ENCODE measurements around the gene CHD9NB.

Gene CHD9NB

GRCh38 chr16:53035176-53035942, 17.3 kb downstream of the CHD9NB start:
- Histone ChIP-seq H3K4me1 (ENCODE audit: control insufficient read depth, insufficient read depth, low read length) (no peaks in the 10 kb centered on the region), H3K4me3 (ENCODE audit: low read length) (no peak overlapping the region), H3K9ac (ENCODE audit: low read length) (no peak overlapping the region)

GRCh38 chr16:53034306-53034705, 18.4 kb downstream of the CHD9NB start:
- no peaks in the 10 kb centered on the region for H3K4me1 ChIP-seq (ENCODE audit: control insufficient read depth, insufficient read depth, low read length)
- H3K36me3 ChIP-seq (ENCODE audit: control insufficient read depth, insufficient read depth, low read length) = no peaks in the 10 kb centered on the region
- no peaks in the 10 kb centered on the region for H3K9me3 ChIP-seq (ENCODE audit: control insufficient read depth, low read length)
- H3K27me3 ChIP-seq (ENCODE audit: control insufficient read depth, insufficient read depth, low read length) = no peaks in the 10 kb centered on the region
- no peak overlapping the region for H3K4me3 ChIP-seq (ENCODE audit: low read length)
- no peak overlapping the region for H3K9ac ChIP-seq (ENCODE audit: low read length)

More at GRCh38 chr16:53035176-53035942, 17.3 kb downstream of the CHD9NB start:
- Histone ChIP-seq H3K36me3 (ENCODE audit: control insufficient read depth, insufficient read depth, low read length) (no peaks in the 10 kb centered on the region), H3K9me3 (ENCODE audit: control insufficient read depth, low read length) (no peaks in the 10 kb centered on the region), H3K27me3 (ENCODE audit: control insufficient read depth, insufficient read depth, low read length) (no peaks in the 10 kb centered on the region)

GRCh38 chr16:53031323-53031942, 21.3 kb downstream of the CHD9NB start:
- Histone ChIP-seq H3K36me3 (ENCODE audit: control insufficient read depth, insufficient read depth, low read length) (no peaks in the 10 kb centered on the region), H3K9ac (ENCODE audit: low read length) (no peak overlapping the region), H3K4me3 (ENCODE audit: low read length) (no peak overlapping the region), H3K4me1 (ENCODE audit: control insufficient read depth, insufficient read depth, low read length) (no peaks in the 10 kb centered on the region), H3K27me3 (ENCODE audit: control insufficient read depth, insufficient read depth, low read length) (no peaks in the 10 kb centered on the region), H3K9me3 (ENCODE audit: control insufficient read depth, low read length) (no peaks in the 10 kb centered on the region)

- Histone ChIP-seq H3K27me3 (ENCODE audit: control insufficient read depth, insufficient read depth, low read length) (no peaks in the 10 kb centered on the region), H3K9ac (ENCODE audit: low read length) (no peak overlapping the region), H3K9me3 (ENCODE audit: control insufficient read depth, low read length) (no peaks in the 10 kb centered on the region), H3K4me3 (ENCODE audit: low read length) (no peak overlapping the region), H3K4me1 (ENCODE audit: control insufficient read depth, insufficient read depth, low read length) (no peaks in the 10 kb centered on the region), H3K36me3 (ENCODE audit: control insufficient read depth, insufficient read depth, low read length) (no peaks in the 10 kb centered on the region)
These were observed 22.7 kb downstream of the CHD9NB start for GRCh38 chr16:53029971-53030370.

GRCh38 chr16:53024045-53024444, 28.7 kb downstream of the CHD9NB start:
- no peaks in the 10 kb centered on the region for H3K9me3 ChIP-seq (ENCODE audit: control insufficient read depth, low read length)
- H3K9ac ChIP-seq (ENCODE audit: low read length) = no peak overlapping the region
- no peaks in the 10 kb centered on the region for H3K4me1 ChIP-seq (ENCODE audit: control insufficient read depth, insufficient read depth, low read length)
- no peaks in the 10 kb centered on the region for H3K27me3 ChIP-seq (ENCODE audit: control insufficient read depth, insufficient read depth, low read length)
- H3K36me3 ChIP-seq (ENCODE audit: control insufficient read depth, insufficient read depth, low read length) = no peaks in the 10 kb centered on the region
- H3K4me3 ChIP-seq (ENCODE audit: low read length) = no peak overlapping the region

- H3K9ac ChIP-seq (ENCODE audit: low read length) = no peak overlapping the region
- H3K27me3 ChIP-seq (ENCODE audit: control insufficient read depth, insufficient read depth, low read length) = no peaks in the 10 kb centered on the region
- no peaks in the 10 kb centered on the region for H3K36me3 ChIP-seq (ENCODE audit: control insufficient read depth, insufficient read depth, low read length)
- H3K4me3 ChIP-seq (ENCODE audit: low read length) = no peak overlapping the region
- H3K9me3 ChIP-seq (ENCODE audit: control insufficient read depth, low read length) = no peaks in the 10 kb centered on the region
- no peaks in the 10 kb centered on the region for H3K4me1 ChIP-seq (ENCODE audit: control insufficient read depth, insufficient read depth, low read length)
These were observed 30.3 kb downstream of the CHD9NB start for GRCh38 chr16:53022374-53022773.

- Histone ChIP-seq H3K4me3 (ENCODE audit: low read length) (no peak overlapping the region), H3K9me3 (ENCODE audit: control insufficient read depth, low read length) (no peaks in the 10 kb centered on the region), H3K36me3 (ENCODE audit: control insufficient read depth, insufficient read depth, low read length) (no peaks in the 10 kb centered on the region), H3K9ac (ENCODE audit: low read length) (no peak overlapping the region), H3K4me1 (ENCODE audit: control insufficient read depth, insufficient read depth, low read length) (no peaks in the 10 kb centered on the region), H3K27me3 (ENCODE audit: control insufficient read depth, insufficient read depth, low read length) (no peaks in the 10 kb centered on the region)
These were observed 33.8 kb downstream of the CHD9NB start for GRCh38 chr16:53018834-53019416.

- no peak overlapping the region for H3K4me3 ChIP-seq (ENCODE audit: low read length)
- no peaks in the 10 kb centered on the region for H3K36me3 ChIP-seq (ENCODE audit: control insufficient read depth, insufficient read depth, low read length)
- H3K9ac ChIP-seq (ENCODE audit: low read length) = no peak overlapping the region
- no peaks in the 10 kb centered on the region for H3K9me3 ChIP-seq (ENCODE audit: control insufficient read depth, low read length)
- H3K27me3 ChIP-seq (ENCODE audit: control insufficient read depth, insufficient read depth, low read length) = no peaks in the 10 kb centered on the region
- no peaks in the 10 kb centered on the region for H3K4me1 ChIP-seq (ENCODE audit: control insufficient read depth, insufficient read depth, low read length)
These were observed 38.4 kb downstream of the CHD9NB start for GRCh38 chr16:53014287-53014686.

GRCh38 chr16:53007095-53007494, 45.6 kb downstream of the CHD9NB start:
- no peak overlapping the region for H3K9ac ChIP-seq (ENCODE audit: low read length)
- no peaks in the 10 kb centered on the region for H3K9me3 ChIP-seq (ENCODE audit: control insufficient read depth, low read length)
- H3K4me1 ChIP-seq (ENCODE audit: control insufficient read depth, insufficient read depth, low read length) = no peaks in the 10 kb centered on the region
- H3K36me3 ChIP-seq (ENCODE audit: control insufficient read depth, insufficient read depth, low read length) = no peaks in the 10 kb centered on the region
- H3K4me3 ChIP-seq (ENCODE audit: low read length) = no peak overlapping the region
- no peaks in the 10 kb centered on the region for H3K27me3 ChIP-seq (ENCODE audit: control insufficient read depth, insufficient read depth, low read length)

- Histone ChIP-seq H3K9ac (ENCODE audit: low read length) (no peak overlapping the region), H3K4me1 (ENCODE audit: control insufficient read depth, insufficient read depth, low read length) (no peaks in the 10 kb centered on the region), H3K9me3 (ENCODE audit: control insufficient read depth, low read length) (no peaks in the 10 kb centered on the region), H3K4me3 (ENCODE audit: low read length) (no peak overlapping the region), H3K27me3 (ENCODE audit: control insufficient read depth, insufficient read depth, low read length) (no peaks in the 10 kb centered on the region), H3K36me3 (ENCODE audit: control insufficient read depth, insufficient read depth, low read length) (no peaks in the 10 kb centered on the region)
These were observed 54.8 kb downstream of the CHD9NB start for GRCh38 chr16:52997922-52998321.

- H3K27me3 ChIP-seq (ENCODE audit: control insufficient read depth, insufficient read depth, low read length) = no peaks in the 10 kb centered on the region
- H3K36me3 ChIP-seq (ENCODE audit: control insufficient read depth, insufficient read depth, low read length) = no peaks in the 10 kb centered on the region
- no peak overlapping the region for H3K9ac ChIP-seq (ENCODE audit: low read length)
- no peaks in the 10 kb centered on the region for H3K4me1 ChIP-seq (ENCODE audit: control insufficient read depth, insufficient read depth, low read length)
- no peaks in the 10 kb centered on the region for H3K9me3 ChIP-seq (ENCODE audit: control insufficient read depth, low read length)
- no peak overlapping the region for H3K4me3 ChIP-seq (ENCODE audit: low read length)
These were observed 57.8 kb downstream of the CHD9NB start for GRCh38 chr16:52994942-52995341.

GRCh38 chr16:52993179-52993578, 59.5 kb downstream of the CHD9NB start:
- Histone ChIP-seq H3K36me3 (ENCODE audit: control insufficient read depth, insufficient read depth, low read length) (no peaks in the 10 kb centered on the region), H3K9ac (ENCODE audit: low read length) (no peak overlapping the region), H3K4me3 (ENCODE audit: low read length) (no peak overlapping the region), H3K27me3 (ENCODE audit: control insufficient read depth, insufficient read depth, low read length) (no peaks in the 10 kb centered on the region), H3K9me3 (ENCODE audit: control insufficient read depth, low read length) (no peaks in the 10 kb centered on the region), H3K4me1 (ENCODE audit: control insufficient read depth, insufficient read depth, low read length) (no peaks in the 10 kb centered on the region)
